GM12878 (cell line): Measurements from ENCODE around the gene SLC39A2. TPM values are rescaled to one million over a fixed set of nuclear protein-coding genes. Genes with fewer than 3 reads are reported as not detected.

ENCODE experiments used
- ATAC-seq: fragments of 200-7000 bp; cut with Tn5 transposase; 3 replicates; pipeline ENCODE4 v1.9.1; 2020; ENCODE audit warnings: mild to moderate bottlenecking, moderate library complexity
- BruUV-seq: library from RNA; stranded (reverse); fragments of 400-500 nt; replicated peaks from 2 replicates; lab custom pipeline; 2021; lab: Mats Ljungman, UMichigan
- CTCF ChIA-PET: fragments of 300-600 bp; sonication (Branson Sonifier 250); formaldehyde crosslinking; extraction: SDS; loops from one replicate; lab custom pipeline; 2021; ENCODE audit warnings: inconsistent platforms; lab: Yijun Ruan, JAX
- POLR2A ChIA-PET: fragments of 350-600 bp; formaldehyde crosslinking; extraction: SDS; loops from one replicate; lab custom pipeline; 2021; ENCODE audit warnings: inconsistent platforms; lab: Charles Lee
- RAD21 ChIA-PET: fragments of 300-600 bp; sonication (Branson Sonifier 250); formaldehyde crosslinking; loops from one replicate; lab custom pipeline; 2023; ENCODE audit warnings: antibody characterized with exemption; ENCODE audit not compliant: unreplicated experiment; lab: Charles Lee
- SMC1A ChIA-PET: fragments of 300-600 bp; sonication (Branson Sonifier 250); formaldehyde crosslinking; loops from one replicate; lab custom pipeline; 2023; ENCODE audit not compliant: unreplicated experiment, uncharacterized antibody; lab: Charles Lee
- DNase-seq: peaks from one replicate; pipeline ENCODE4 v3.0.0-alpha.2; 2011; ENCODE audit warnings: low read depth, low spot score
- FAIRE-seq: peaks from 3 replicates; lab custom pipeline; 2011; peaks lifted over from hg19 to GRCh38; lab: Jason Lieb, UNC
- H2AFZ ChIP-seq: 2 replicates; pipeline ENCODE4 v1.6.0; 2011; ENCODE audit warnings: low read depth, low read length, control low read depth; ENCODE audit not compliant: control insufficient read depth
- H3K27ac ChIP-seq: 2 replicates; pipeline ENCODE4 v1.5.1; 2011; ENCODE audit warnings: control low read depth; ENCODE audit not compliant: control insufficient read depth, insufficient read depth
- H3K27me3 ChIP-seq, 2 experiments: replicated peaks in 1 of 2; 2 replicates each; pipeline versions ENCODE4 v1.6.0 to v1.6.1; 2011; ENCODE audit warnings: low read length in 1 of 2; ENCODE audit not compliant: control insufficient read depth in 2 of 2, insufficient read depth in 2 of 2
- H3K36me3 ChIP-seq, 2 experiments: 2 replicates each; pipeline ENCODE4 v1.5.1; 2011; ENCODE audit warnings: low read length in 1 of 2; ENCODE audit not compliant: control insufficient read depth in 2 of 2, insufficient read depth in 2 of 2
- H3K4me1 ChIP-seq: 2 replicates; pipeline ENCODE4 v1.6.1; 2011; ENCODE audit warnings: mild to moderate bottlenecking, low read length, moderate library complexity, mixed read lengths; ENCODE audit not compliant: control insufficient read depth, insufficient read depth
- H3K4me2 ChIP-seq: 2 replicates; pipeline ENCODE4 v1.6.0; 2011; ENCODE audit warnings: control low read depth; ENCODE audit not compliant: control insufficient read depth, insufficient read depth
- H3K4me3 ChIP-seq: fragments of 200-600 bp; sonication (generic); 2 replicates; pipeline ENCODE4 v1.5.1; 2016
- H3K79me2 ChIP-seq: 2 replicates; pipeline ENCODE4 v1.6.0; 2011; ENCODE audit warnings: low read length; ENCODE audit not compliant: control insufficient read depth, insufficient read depth
- H3K9ac ChIP-seq: 2 replicates; pipeline ENCODE4 v1.8.0; 2011; ENCODE audit warnings: low read length, control low read depth, mixed read lengths; ENCODE audit not compliant: control insufficient read depth, insufficient read depth
- H3K9me3 ChIP-seq: replicated peaks from 3 replicates; pipeline ENCODE4 v1.5.1; 2011; ENCODE audit warnings: mild to moderate bottlenecking, low read length; ENCODE audit not compliant: control insufficient read depth, insufficient read depth
- H4K20me1 ChIP-seq: 2 replicates; pipeline ENCODE4 v1.6.0; 2011; ENCODE audit not compliant: control insufficient read depth, insufficient read depth
- BACH1 ChIP-seq: fragments of 450-650 bp; IDR thresholded peaks from 2 replicates; pipeline ENCODE4 v1.6.1; 2017; ENCODE audit warnings: mild to moderate bottlenecking, borderline replicate concordance
- BHLHE40 ChIP-seq, 2 experiments: fragments of 450-650 bp in 1 of 2; IDR thresholded peaks; 2 replicates each; pipeline ENCODE4 v1.6.1; 2011 to 2017; ENCODE audit warnings: low read depth in 2 of 2, borderline replicate concordance in 1 of 2, improper control_type of control experiment in 1 of 2, low read length in 1 of 2, mild to moderate bottlenecking in 1 of 2
- CHD1 ChIP-seq: IDR thresholded peaks from 2 replicates; pipeline ENCODE4 v1.6.1; 2012; ENCODE audit warnings: low read depth, low read length, improper control_type of control experiment
- DPF2 ChIP-seq: fragments of 450-650 bp; IDR thresholded peaks from 2 replicates; pipeline ENCODE4 v1.6.1; 2017; ENCODE audit warnings: mild to moderate bottlenecking
- IKZF1 ChIP-seq: fragments of 450-650 bp; conservative IDR thresholded peaks from 2 replicates; pipeline ENCODE4 v1.6.1; 2017; ENCODE audit warnings: antibody characterized with exemption, mild to moderate bottlenecking
- MTA2 ChIP-seq: fragments of 450-650 bp; IDR thresholded peaks from 2 replicates; pipeline ENCODE4 v1.6.1; 2016; ENCODE audit warnings: low read depth, mild to moderate bottlenecking, moderate library complexity
- PAX5 ChIP-seq: IDR thresholded peaks from 2 replicates; pipeline ENCODE4 v1.6.1; 2011; ENCODE audit warnings: low read depth, low read length, borderline replicate concordance
- POU2F2 ChIP-seq: IDR thresholded peaks from 3 replicates; pipeline ENCODE4 v1.6.1; 2011; ENCODE audit warnings: low read depth, mild to moderate bottlenecking, low read length, borderline replicate concordance
- RCOR1 ChIP-seq: conservative IDR thresholded peaks from 2 replicates; pipeline ENCODE4 v1.6.1; 2012; ENCODE audit warnings: low read depth, low read length, improper control_type of control experiment
- SMAD1 ChIP-seq: fragments of 450-650 bp; IDR thresholded peaks from 2 replicates; pipeline ENCODE4 v1.6.1; 2018; ENCODE audit warnings: mild to moderate bottlenecking, low read depth; ENCODE audit not compliant: partially characterized antibody
- SMAD5 ChIP-seq: IDR thresholded peaks from 2 replicates; pipeline ENCODE4 v1.6.1; 2016; ENCODE audit warnings: antibody characterized with exemption, low read depth
- SMC3 ChIP-seq: IDR thresholded peaks from 2 replicates; pipeline ENCODE4 v1.6.1; 2011; ENCODE audit warnings: low read length, improper control_type of control experiment, borderline replicate concordance
- ZNF274 ChIP-seq: IDR thresholded peaks from one replicate; pipeline ENCODE4 v1.8.0; 2011; ENCODE audit not compliant: insufficient read length, insufficient read depth
- WGBS: methylation state at CpG from one replicate; pipeline ENCODE4 v1.1.6; 2016; ENCODE audit warnings: low lambda C conversion rate; ENCODE audit not compliant: insufficient replicate concordance, insufficient coverage; ENCODE audit errors: missing lambda C conversion rate; 5-methylcytosine and 5-hydroxymethylcytosine counted together
- in situ Hi-C: fragments of 300-500 bp; cut with MboI; formaldehyde crosslinking; loops from 9 replicates; pipeline ENCODE4 v1.14.3; 2018; ENCODE audit warnings: mixed read lengths
- intact Hi-C: fragments of 100-400 bp; cut with micrococcal nuclease; formaldehyde crosslinking; loops from one replicate; pipeline ENCODE4 v1.14.2; 2022; ENCODE audit not compliant: unreplicated experiment
- microRNA-seq: library from miRNA; unstranded; fragments of <30 nt; microRNA quantifications from one replicate; pipeline ENCODE4, GENCODE V29; 2018
- polyA plus RNA-seq, 11 experiments: library from polyadenylated mRNA; depleted of rRNA in 4 of 11; unstranded in 6 of 11; stranded (reverse) in 5 of 11; fragments of >200 nt; fragmentation: Nextera tagmentation in 4 of 11; fragmentation: Illumina TruSeq in 1 of 11; extraction: Ambion mirVana in 4 of 11; extraction: Trizol in 1 of 11; gene quantifications; 1 replicate in 1 of 11; 2 replicates in 10 of 11; pipeline versions ENCODE4 v1.2.1 to v1.2.3, GENCODE V29; 2011 to 2016; ENCODE audit warnings: inconsistent platforms in 2 of 11, missing spikeins in 2 of 11, low read depth in 1 of 11
- small RNA-seq: library from RNA; depleted of rRNA; stranded (forward); fragments of <200 nt; gene quantifications from one replicate; pipeline ENCODE3, GENCODE V24; 2014
- total RNA-seq, 4 experiments: library from RNA; depleted of rRNA in 3 of 4; stranded (reverse); fragments of >200 nt in 3 of 4; fragmentation: Illumina TruSeq in 1 of 4; extraction: Trizol in 1 of 4; gene quantifications; 2 replicates each; pipeline versions ENCODE4 v1.2.1 to v1.2.3, GENCODE V29; 2013 to 2021
- TF ChIP-seq, protein P1 (sequence below): IDR thresholded peaks from 2 replicates; pipeline ENCODE4 v1.6.1; 2012; ENCODE audit warnings: low read depth, low read length, improper control_type of control experiment
- TF ChIP-seq, protein P2 (sequence below): IDR thresholded peaks from 2 replicates; pipeline ENCODE4 v1.6.1; 2012; ENCODE audit warnings: low read length, inconsistent platforms

SLC39A2 gene
- total and polyA plus RNA-seq, 10 of the 15 experiments (the other 5 are each of a cell fraction or from before 2014, with no cell fraction given): 0.06 to 0.14 (median 0.11) TPM; not detected in 6

DNA sequence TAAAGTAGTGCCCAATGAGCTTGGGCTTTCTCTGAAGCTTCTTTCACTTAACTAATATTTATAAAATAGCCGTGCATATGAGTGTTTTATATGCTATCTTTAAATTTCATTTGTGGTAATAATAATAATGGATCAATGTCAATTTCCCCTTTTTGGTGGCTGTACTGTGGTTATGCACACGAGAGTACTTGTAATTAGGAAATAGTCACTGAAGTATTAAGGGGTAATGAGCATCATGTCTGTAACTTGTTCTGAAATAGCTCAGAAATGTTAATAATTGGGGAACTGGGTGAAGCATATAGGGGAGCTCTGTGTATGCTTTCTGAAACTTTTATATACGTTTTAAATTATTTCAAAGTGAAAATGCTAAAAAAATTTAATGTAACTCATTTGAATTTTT is 51.5 kb downstream of the SLC39A2 start:
- SMC1A ChIA-PET: interaction anchor here (1.2 to 1.5 kb wide), 2 partner anchors 36 to 74 kb away, joined by 3 to 5 read pairs; no protein-coding TSS in a partner anchor
- H3K27me3 ChIP-seq: no peaks in the 10 kb centered on the region; a peak in 1 of 4 replicates
- H3K4me1 ChIP-seq: no peaks in the 10 kb centered on the region
- H3K9ac ChIP-seq: no peak overlapping the region
- no peak overlapping the region for H3K4me2 ChIP-seq
- ATAC-seq (peak; percentile 56), DNase-seq (no peak)
- intact Hi-C loops (no loop called here), in situ Hi-C loops (no loop called here)
- RAD21 ChIA-PET: interaction anchor here (1.1 kb wide), 1 partner anchor 36 kb away, joined by 3 read pairs; no protein-coding TSS in a partner anchor
- CTCF ChIA-PET: interaction anchor here (1.0 to 2.6 kb wide), 4 partner anchors 11 to 37 kb away, joined by 3 to 10 read pairs (median 6); partner anchors contain the start of gene RNASE13
- no peak for TF ChIP-seq POU2F2
- TF ChIP-seq, protein P1, sequence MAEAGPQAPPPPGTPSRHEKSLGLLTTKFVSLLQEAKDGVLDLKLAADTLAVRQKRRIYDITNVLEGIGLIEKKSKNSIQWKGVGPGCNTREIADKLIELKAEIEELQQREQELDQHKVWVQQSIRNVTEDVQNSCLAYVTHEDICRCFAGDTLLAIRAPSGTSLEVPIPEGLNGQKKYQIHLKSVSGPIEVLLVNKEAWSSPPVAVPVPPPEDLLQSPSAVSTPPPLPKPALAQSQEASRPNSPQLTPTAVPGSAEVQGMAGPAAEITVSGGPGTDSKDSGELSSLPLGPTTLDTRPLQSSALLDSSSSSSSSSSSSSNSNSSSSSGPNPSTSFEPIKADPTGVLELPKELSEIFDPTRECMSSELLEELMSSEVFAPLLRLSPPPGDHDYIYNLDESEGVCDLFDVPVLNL: no peak
- TF ChIP-seq BHLHE40 (IDR thresholded peaks at IDR 0.05; ENCODE audit: borderline replicate concordance in 1 of 2, low read depth in 2 of 2, low read length in 1 of 2): peak; percentile 35 to 66; a peak in 2 of 4 replicates
- no peak for TF ChIP-seq BACH1
- no peak for TF ChIP-seq DPF2
- TF ChIP-seq SMAD5: no peak
- TF ChIP-seq SMC3: no peak
- TF ChIP-seq, protein P2, sequence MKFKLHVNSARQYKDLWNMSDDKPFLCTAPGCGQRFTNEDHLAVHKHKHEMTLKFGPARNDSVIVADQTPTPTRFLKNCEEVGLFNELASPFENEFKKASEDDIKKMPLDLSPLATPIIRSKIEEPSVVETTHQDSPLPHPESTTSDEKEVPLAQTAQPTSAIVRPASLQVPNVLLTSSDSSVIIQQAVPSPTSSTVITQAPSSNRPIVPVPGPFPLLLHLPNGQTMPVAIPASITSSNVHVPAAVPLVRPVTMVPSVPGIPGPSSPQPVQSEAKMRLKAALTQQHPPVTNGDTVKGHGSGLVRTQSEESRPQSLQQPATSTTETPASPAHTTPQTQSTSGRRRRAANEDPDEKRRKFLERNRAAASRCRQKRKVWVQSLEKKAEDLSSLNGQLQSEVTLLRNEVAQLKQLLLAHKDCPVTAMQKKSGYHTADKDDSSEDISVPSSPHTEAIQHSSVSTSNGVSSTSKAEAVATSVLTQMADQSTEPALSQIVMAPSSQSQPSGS: no peak
- TF ChIP-seq CHD1: no peak
- TF ChIP-seq RCOR1: no peak
- no peak for TF ChIP-seq ZNF274
- TF ChIP-seq PAX5: no peak
- no peak for TF ChIP-seq SMAD1
- TF ChIP-seq MTA2: peak; percentile 77
- TF ChIP-seq IKZF1: no peak
- TF ChIP-seq, all 136 proteins: peak for 2
- no peaks in the 10 kb centered on the region for H3K36me3 ChIP-seq
- no peak overlapping the region for H2AFZ ChIP-seq
- POLR2A ChIA-PET: no interaction called here
- no peaks in the 10 kb centered on the region for H3K9me3 ChIP-seq
- H3K4me3 ChIP-seq: no peak overlapping the region
- no TSS peak for BruUV-seq
- no peak for FAIRE-seq
- H3K79me2 ChIP-seq: no peaks in the 10 kb centered on the region
- under 1% methylated on average over 3 of the region's 3 CpGs for WGBS
- no peak overlapping the region for H3K27ac ChIP-seq
- H4K20me1 ChIP-seq: no peaks in the 10 kb centered on the region; the same call in 1 of the 2 replicates

Small RNAs within 50 kb of the gene (microRNA-seq; reads per million reads assigned to microRNA genes)
- not detected for gene MIR6717

Small RNAs within 50 kb of the gene (small RNA-seq; reads per million reads assigned to genes)
- not detected for gene RN7SL189P

Other genes starting within 250 kb of the SLC39A2 start
Only the 7 nearest of the 15 such genes appear.
- gene RNASE2, start 43.8 kb upstream of the SLC39A2 start, total RNA-seq (2014; rRNA removed): not detected in 2 replicates
- gene RNASE2, start 43.8 kb upstream of the SLC39A2 start, total RNA-seq (2014; rRNA removed; fragmentation: Illumina TruSeq; extraction: Trizol): not detected in 2 replicates
- not detected in 2 replicates for gene RNASE2, start 43.8 kb upstream of the SLC39A2 start, total RNA-seq (2021)
- not detected in 2 replicates for gene RNASE2, start 43.8 kb upstream of the SLC39A2 start, polyA plus RNA-seq (2011; rRNA removed)
- not detected in 2 replicates for gene RNASE2, start 43.8 kb upstream of the SLC39A2 start, polyA plus RNA-seq (2014; fragmentation: Illumina TruSeq; extraction: Trizol)
- gene RNASE2, start 43.8 kb upstream of the SLC39A2 start, polyA plus RNA-seq (2014; fragmentation: Nextera tagmentation; extraction: Ambion mirVana): not detected
- gene RNASE2, start 43.8 kb upstream of the SLC39A2 start, polyA plus RNA-seq (2014; rRNA removed): not detected in 2 replicates
- gene RNASE2, start 43.8 kb upstream of the SLC39A2 start, polyA plus RNA-seq (2016; fragmentation: Nextera tagmentation; extraction: Ambion mirVana): not detected
- gene METTL17, start 9.3 kb upstream of the SLC39A2 start, total RNA-seq (2014; rRNA removed): 106 and 109 TPM in 2 replicates
- 70.4 and 70.8 TPM in 2 replicates for gene METTL17, start 9.3 kb upstream of the SLC39A2 start, total RNA-seq (2014; rRNA removed; fragmentation: Illumina TruSeq; extraction: Trizol)
- gene METTL17, start 9.3 kb upstream of the SLC39A2 start, total RNA-seq (2021): 78.1 and 85.3 TPM in 2 replicates
- gene METTL17, start 9.3 kb upstream of the SLC39A2 start, polyA plus RNA-seq (2011; rRNA removed): 110 and 130 TPM in 2 replicates
- gene METTL17, start 9.3 kb upstream of the SLC39A2 start, polyA plus RNA-seq (2014; fragmentation: Illumina TruSeq; extraction: Trizol): 94.9 and 99.1 TPM in 2 replicates
- gene METTL17, start 9.3 kb upstream of the SLC39A2 start, polyA plus RNA-seq (2014; fragmentation: Nextera tagmentation; extraction: Ambion mirVana): 10 to 100 TPM; 86.8 to 95.4 TPM
- 122 and 129 TPM in 2 replicates for gene METTL17, start 9.3 kb upstream of the SLC39A2 start, polyA plus RNA-seq (2014; rRNA removed)
- gene METTL17, start 9.3 kb upstream of the SLC39A2 start, polyA plus RNA-seq (2016; fragmentation: Nextera tagmentation; extraction: Ambion mirVana): 100 to 1,000 TPM in 1 of 2 experiments, 10 to 100 TPM in 1; 99.6 to 110 TPM
- gene NDRG2, start 25.8 kb downstream of the SLC39A2 start, total RNA-seq (2014; rRNA removed): not detected in 2 replicates
- not detected in 2 replicates for gene NDRG2, start 25.8 kb downstream of the SLC39A2 start, total RNA-seq (2014; rRNA removed; fragmentation: Illumina TruSeq; extraction: Trizol)
- gene NDRG2, start 25.8 kb downstream of the SLC39A2 start, total RNA-seq (2021): 0.49 and 0.56 TPM in 2 replicates
- not detected in 2 replicates for gene NDRG2, start 25.8 kb downstream of the SLC39A2 start, polyA plus RNA-seq (2011; rRNA removed)
- gene NDRG2, start 25.8 kb downstream of the SLC39A2 start, polyA plus RNA-seq (2014; fragmentation: Illumina TruSeq; extraction: Trizol): not detected in 2 replicates
- gene NDRG2, start 25.8 kb downstream of the SLC39A2 start, polyA plus RNA-seq (2014; fragmentation: Nextera tagmentation; extraction: Ambion mirVana): not detected
- not detected in 2 replicates for gene NDRG2, start 25.8 kb downstream of the SLC39A2 start, polyA plus RNA-seq (2014; rRNA removed)
- gene NDRG2, start 25.8 kb downstream of the SLC39A2 start, polyA plus RNA-seq (2016; fragmentation: Nextera tagmentation; extraction: Ambion mirVana): under 1 TPM in 1 of 2 experiments, not detected in 1; 0.15 TPM
- not detected in 2 replicates for gene TPPP2, start 30.9 kb downstream of the SLC39A2 start, total RNA-seq (2014; rRNA removed)
- not detected in 2 replicates for gene TPPP2, start 30.9 kb downstream of the SLC39A2 start, total RNA-seq (2014; rRNA removed; fragmentation: Illumina TruSeq; extraction: Trizol)
- not detected in 2 replicates for gene TPPP2, start 30.9 kb downstream of the SLC39A2 start, total RNA-seq (2021)
- gene TPPP2, start 30.9 kb downstream of the SLC39A2 start, polyA plus RNA-seq (2011; rRNA removed): not detected in 2 replicates
- gene TPPP2, start 30.9 kb downstream of the SLC39A2 start, polyA plus RNA-seq (2014; fragmentation: Illumina TruSeq; extraction: Trizol): not detected in 2 replicates
- gene TPPP2, start 30.9 kb downstream of the SLC39A2 start, polyA plus RNA-seq (2014; fragmentation: Nextera tagmentation; extraction: Ambion mirVana): not detected
- not detected in 2 replicates for gene TPPP2, start 30.9 kb downstream of the SLC39A2 start, polyA plus RNA-seq (2014; rRNA removed)
- gene TPPP2, start 30.9 kb downstream of the SLC39A2 start, polyA plus RNA-seq (2016; fragmentation: Nextera tagmentation; extraction: Ambion mirVana): not detected
- not detected in 2 replicates for gene RNASE13, start 35.5 kb downstream of the SLC39A2 start, total RNA-seq (2014; rRNA removed)
- not detected in 2 replicates for gene RNASE13, start 35.5 kb downstream of the SLC39A2 start, total RNA-seq (2014; rRNA removed; fragmentation: Illumina TruSeq; extraction: Trizol)
- not detected in 2 replicates for gene RNASE13, start 35.5 kb downstream of the SLC39A2 start, total RNA-seq (2021)
- not detected in 2 replicates for gene RNASE13, start 35.5 kb downstream of the SLC39A2 start, polyA plus RNA-seq (2011; rRNA removed)
- gene RNASE13, start 35.5 kb downstream of the SLC39A2 start, polyA plus RNA-seq (2014; fragmentation: Illumina TruSeq; extraction: Trizol): not detected in 2 replicates
- gene RNASE13, start 35.5 kb downstream of the SLC39A2 start, polyA plus RNA-seq (2014; fragmentation: Nextera tagmentation; extraction: Ambion mirVana): not detected
- gene RNASE13, start 35.5 kb downstream of the SLC39A2 start, polyA plus RNA-seq (2014; rRNA removed): not detected in 2 replicates
- not detected for gene RNASE13, start 35.5 kb downstream of the SLC39A2 start, polyA plus RNA-seq (2016; fragmentation: Nextera tagmentation; extraction: Ambion mirVana)
- not detected in 2 replicates for gene RNASE7, start 43.1 kb downstream of the SLC39A2 start, total RNA-seq (2014; rRNA removed)
- not detected in 2 replicates for gene RNASE7, start 43.1 kb downstream of the SLC39A2 start, total RNA-seq (2014; rRNA removed; fragmentation: Illumina TruSeq; extraction: Trizol)
- not detected in 2 replicates for gene RNASE7, start 43.1 kb downstream of the SLC39A2 start, total RNA-seq (2021)
- gene RNASE7, start 43.1 kb downstream of the SLC39A2 start, polyA plus RNA-seq (2011; rRNA removed): not detected in 2 replicates
- not detected in 2 replicates for gene RNASE7, start 43.1 kb downstream of the SLC39A2 start, polyA plus RNA-seq (2014; fragmentation: Illumina TruSeq; extraction: Trizol)
- not detected for gene RNASE7, start 43.1 kb downstream of the SLC39A2 start, polyA plus RNA-seq (2014; fragmentation: Nextera tagmentation; extraction: Ambion mirVana)
- gene RNASE7, start 43.1 kb downstream of the SLC39A2 start, polyA plus RNA-seq (2014; rRNA removed): not detected in 2 replicates
- gene RNASE7, start 43.1 kb downstream of the SLC39A2 start, polyA plus RNA-seq (2016; fragmentation: Nextera tagmentation; extraction: Ambion mirVana): not detected
- gene RNASE8, start 58.5 kb downstream of the SLC39A2 start, total RNA-seq (2014; rRNA removed): not detected in 2 replicates
- gene RNASE8, start 58.5 kb downstream of the SLC39A2 start, total RNA-seq (2014; rRNA removed; fragmentation: Illumina TruSeq; extraction: Trizol): not detected in 2 replicates
- not detected in 2 replicates for gene RNASE8, start 58.5 kb downstream of the SLC39A2 start, total RNA-seq (2021)
- not detected in 2 replicates for gene RNASE8, start 58.5 kb downstream of the SLC39A2 start, polyA plus RNA-seq (2011; rRNA removed)
- gene RNASE8, start 58.5 kb downstream of the SLC39A2 start, polyA plus RNA-seq (2014; fragmentation: Illumina TruSeq; extraction: Trizol): not detected in 2 replicates
- not detected for gene RNASE8, start 58.5 kb downstream of the SLC39A2 start, polyA plus RNA-seq (2014; fragmentation: Nextera tagmentation; extraction: Ambion mirVana)
- gene RNASE8, start 58.5 kb downstream of the SLC39A2 start, polyA plus RNA-seq (2014; rRNA removed): not detected in 2 replicates
- gene RNASE8, start 58.5 kb downstream of the SLC39A2 start, polyA plus RNA-seq (2016; fragmentation: Nextera tagmentation; extraction: Ambion mirVana): not detected